Caco-2 (cell line): ENCODE measurements around the gene KLK2. TPM values are rescaled to one million over a fixed set of nuclear protein-coding genes. Genes with fewer than 3 reads are reported as not detected.
A peak's percentile ranks its signal among the peaks of the same experiment; 100 is the strongest.

ENCODE experiments used
- BruUV-seq: library from RNA; stranded (reverse); fragments of 400-500 nt; replicated peaks from 2 replicates; lab custom pipeline; 2021; lab: Mats Ljungman, UMichigan
- CTCF ChIA-PET: fragments of 300-600 bp; sonication (Branson Sonifier 250); formaldehyde crosslinking; loops from one replicate; lab custom pipeline; 2022; ENCODE audit warnings: antibody characterized with exemption; lab: Charles Lee
- POLR2A ChIA-PET: fragments of 300-600 bp; sonication (Branson Sonifier 250); formaldehyde crosslinking; loops from one replicate; lab custom pipeline; 2022; ENCODE audit warnings: antibody characterized with exemption; lab: Charles Lee
- DNase-seq, 2 experiments: peaks; one replicate each; pipeline versions ENCODE4 v3.0.0 to v3.0.0-alpha.2; 2020 to 2022
- H3K27me3 ChIP-seq: replicated peaks from 2 replicates; pipeline ENCODE4 v1.6.0; 2011; ENCODE audit warnings: low read length; ENCODE audit not compliant: control insufficient read depth, insufficient read depth
- H3K36me3 ChIP-seq: 2 replicates; pipeline ENCODE4 v1.5.1; 2011; ENCODE audit warnings: low read length; ENCODE audit not compliant: control insufficient read depth, insufficient read depth
- H3K4me1 ChIP-seq: fragments of 250-450 bp; sonication (Bioruptor Pico); 2 replicates; pipeline ENCODE4 v1.5.1; 2020; ENCODE audit warnings: mild to moderate bottlenecking
- H3K4me3 ChIP-seq: 2 replicates; pipeline ENCODE4 v1.5.1; 2011; ENCODE audit warnings: low read depth, mild to moderate bottlenecking, control low read depth, low read length
- H3K9me3 ChIP-seq: fragments of 250-450 bp; sonication (Bioruptor Pico); 2 replicates; pipeline ENCODE4 v1.5.1; 2020; ENCODE audit warnings: mild to moderate bottlenecking, moderate library complexity
- H3K27ac Mint-ChIP-seq: one replicate; pipeline ENCODE4 v1.8.0; 2022; ENCODE audit warnings: mixed read lengths; ENCODE audit not compliant: unreplicated experiment
- H3K27me3 Mint-ChIP-seq: one replicate; pipeline ENCODE4 v1.8.0; 2022; ENCODE audit warnings: mixed read lengths; ENCODE audit not compliant: insufficient read depth, unreplicated experiment
- H3K36me3 Mint-ChIP-seq: one replicate; pipeline ENCODE4 v1.8.0; 2022; ENCODE audit warnings: mild to moderate bottlenecking, mixed read lengths; ENCODE audit not compliant: insufficient read depth, unreplicated experiment
- H3K4me1 Mint-ChIP-seq: one replicate; pipeline ENCODE4 v1.8.0; 2022; ENCODE audit warnings: low read depth, mixed read lengths; ENCODE audit not compliant: unreplicated experiment
- H3K4me3 Mint-ChIP-seq: one replicate; pipeline ENCODE4 v1.8.0; 2022; ENCODE audit warnings: mild to moderate bottlenecking, moderate library complexity, mixed read lengths; ENCODE audit not compliant: unreplicated experiment
- H3K9me3 Mint-ChIP-seq: one replicate; pipeline ENCODE4 v1.8.0; 2022; ENCODE audit warnings: mixed read lengths; ENCODE audit not compliant: unreplicated experiment
- CTCF ChIP-seq, 2 experiments: fragments of 200-600 bp in 1 of 2; IDR thresholded peaks; 1 replicate in 1 of 2; 2 replicates in 1 of 2; pipeline versions ENCODE4 v1.5.1 to v1.8.0; 2011 to 2022; ENCODE audit warnings: antibody characterized with exemption in 1 of 2, control low read depth in 1 of 2, inconsistent platforms in 1 of 2, low read depth in 1 of 2, low read length in 1 of 2, mild to moderate bottlenecking in 1 of 2, moderate library complexity in 1 of 2; ENCODE audit not compliant: insufficient read depth in 1 of 2, severe bottlenecking in 1 of 2, unreplicated experiment in 1 of 2
- intact Hi-C: fragments of 100-400 bp; cut with micrococcal nuclease; formaldehyde crosslinking; loops from one replicate; pipeline ENCODE4 v1.10.0; 2022; ENCODE audit not compliant: unreplicated experiment
- total RNA-seq: library from RNA; stranded (reverse); gene quantifications from 2 replicates; pipeline ENCODE4 v1.2.3, GENCODE V29; 2022

The KLK2 gene
- total RNA-seq, 1 experiment from 2014 or later: not detected

- POLR2A ChIA-PET: no interaction called here
These were observed 35.9 kb upstream of the KLK2 start for GRCh38 chr19:50837300-50837699.

GRCh38 chr19:50838239-50838638, 35.0 kb upstream of the KLK2 start:
- H3K4me1 Mint-ChIP-seq: peaks cover 6% of the 10 kb centered on the region
- H3K27me3 Mint-ChIP-seq: peaks cover 15% of the 10 kb centered on the region
- peaks cover 11% of the 10 kb centered on the region for H3K36me3 Mint-ChIP-seq
- Histone ChIP-seq H3K27me3 (no peaks in the 10 kb centered on the region), H3K36me3 (no peaks in the 10 kb centered on the region), H3K4me1 (peaks cover 4% of the 10 kb centered on the region; the same call in 1 of the 2 replicates), H3K9me3 (peaks cover 3% of the 10 kb centered on the region; the same call in 1 of the 2 replicates), H3K4me3 (no peak overlapping the region)
- TF ChIP-seq CTCF (IDR thresholded peaks at IDR 0.05; ENCODE audit: insufficient read depth in 1 of 2, low read depth in 1 of 2, low read length in 1 of 2, severe bottlenecking in 1 of 2, unreplicated experiment in 1 of 2): no peak
- no peak overlapping the region for H3K27ac Mint-ChIP-seq
- H3K4me3 Mint-ChIP-seq: no peak overlapping the region
- ChIA-PET POLR2A (no interaction called here), CTCF (no interaction called here)
- BruUV-seq: no TSS peak
- no peak for DNase-seq
- peaks cover 10% of the 10 kb centered on the region for H3K9me3 Mint-ChIP-seq
- intact Hi-C loops: no loop called here

More at GRCh38 chr19:50837300-50837699, 35.9 kb upstream of the KLK2 start:
- H3K4me1 ChIP-seq: peaks cover 4% of the 10 kb centered on the region; the same call in 1 of the 2 replicates
- Mint-ChIP-seq H3K4me1 (peaks cover 6% of the 10 kb centered on the region), H3K36me3 (peaks cover 11% of the 10 kb centered on the region), H3K4me3 (no peak overlapping the region), H3K9me3 (peaks cover 10% of the 10 kb centered on the region), H3K27me3 (peaks cover 14% of the 10 kb centered on the region), H3K27ac (peak overlapping the region; percentile 3)
- intact Hi-C loops: no loop called here
- H3K27me3 ChIP-seq: no peaks in the 10 kb centered on the region
- no peak for DNase-seq
- CTCF ChIA-PET: no interaction called here
- no peak overlapping the region for H3K4me3 ChIP-seq
- BruUV-seq: no TSS peak
- H3K36me3 ChIP-seq: no peaks in the 10 kb centered on the region
- no peaks in the 10 kb centered on the region for H3K9me3 ChIP-seq
- no peak for TF ChIP-seq CTCF (IDR thresholded peaks at IDR 0.05; ENCODE audit: insufficient read depth in 1 of 2, low read depth in 1 of 2, low read length in 1 of 2, severe bottlenecking in 1 of 2, unreplicated experiment in 1 of 2)

- Mint-ChIP-seq H3K9me3 (peaks cover 10% of the 10 kb centered on the region), H3K4me3 (no peak overlapping the region), H3K27ac (no peak overlapping the region), H3K36me3 (peaks cover 5% of the 10 kb centered on the region), H3K4me1 (peaks cover 6% of the 10 kb centered on the region), H3K27me3 (peaks cover 24% of the 10 kb centered on the region)
- Histone ChIP-seq H3K9me3 (peaks cover 8% of the 10 kb centered on the region; the same call in 1 of the 2 replicates), H3K27me3 (0 out of 2 replicates have a peak, but pooled peaks cover 1% of the 10 kb centered on the region), H3K36me3 (no peaks in the 10 kb centered on the region), H3K4me1 (peaks cover 4% of the 10 kb centered on the region; the same call in 1 of the 2 replicates), H3K4me3 (no peak overlapping the region)
- ChIA-PET CTCF (interaction anchor here (0.5 kb wide), 1 partner anchor 177 kb away, joined by 4 read pairs; no protein-coding TSS in a partner anchor), POLR2A (no interaction called here)
- no TSS peak for BruUV-seq
- intact Hi-C loops: no loop called here
- TF ChIP-seq CTCF (IDR thresholded peaks at IDR 0.05; ENCODE audit: insufficient read depth in 1 of 2, low read depth in 1 of 2, low read length in 1 of 2, severe bottlenecking in 1 of 2, unreplicated experiment in 1 of 2): no peak
- no peak for DNase-seq
These were observed 33.3 kb upstream of the KLK2 start for GRCh38 chr19:50839712-50840655.
